Astrocyte (in vitro differentiated cells and primary cell): Measurements from ENCODE around the gene TMED10. TPM values are rescaled to one million over a fixed set of nuclear protein-coding genes. Genes with fewer than 3 reads are reported as not detected.

Experiments used
- DNase-seq: peaks from one replicate; pipeline ENCODE4 v3.0.0-alpha.2; 2010; ENCODE audit warnings: low read depth
- FAIRE-seq: peaks from 2 replicates; lab custom pipeline; 2011; peaks lifted over from hg19 to GRCh38; lab: Jason Lieb, UNC
- H2AFZ ChIP-seq: 2 replicates; pipeline ENCODE4 v1.6.0; 2012; ENCODE audit warnings: low read depth, low read length, inconsistent platforms
- H3K27ac ChIP-seq: 2 replicates; pipeline ENCODE4 v1.5.1; 2011; ENCODE audit warnings: low read depth, low read length, inconsistent platforms
- H3K27me3 ChIP-seq: 2 replicates; pipeline ENCODE4 v1.6.0; 2011; ENCODE audit warnings: low read length, inconsistent platforms; ENCODE audit not compliant: insufficient read depth
- H3K36me3 ChIP-seq: 2 replicates; pipeline ENCODE4 v1.5.1; 2011; ENCODE audit warnings: low read length, inconsistent platforms; ENCODE audit not compliant: insufficient read depth
- H3K4me1 ChIP-seq: 2 replicates; pipeline ENCODE4 v1.5.1; 2011; ENCODE audit warnings: low read length, inconsistent platforms; ENCODE audit not compliant: insufficient read depth
- H3K4me2 ChIP-seq: 2 replicates; pipeline ENCODE4 v1.6.0; 2012; ENCODE audit warnings: low read length, inconsistent platforms
- H3K4me3 ChIP-seq: 2 replicates; pipeline ENCODE4 v1.5.1; 2011; ENCODE audit warnings: low read depth, mild to moderate bottlenecking, low read length, inconsistent platforms; ENCODE audit not compliant: insufficient read depth
- H3K79me2 ChIP-seq: 2 replicates; pipeline ENCODE4 v1.6.0; 2012; ENCODE audit warnings: mild to moderate bottlenecking, low read length, inconsistent platforms; ENCODE audit not compliant: insufficient read depth
- H3K9ac ChIP-seq: 2 replicates; pipeline ENCODE4 v1.6.0; 2012; ENCODE audit warnings: mild to moderate bottlenecking, low read length, inconsistent platforms
- H3K9me3 ChIP-seq: 2 replicates; pipeline ENCODE4 v1.5.1; 2012; ENCODE audit warnings: low read depth, mild to moderate bottlenecking, low read length, inconsistent platforms; ENCODE audit not compliant: insufficient read depth
- H4K20me1 ChIP-seq: 2 replicates; pipeline ENCODE4 v1.6.0; 2012; ENCODE audit warnings: low read length, inconsistent platforms; ENCODE audit not compliant: insufficient read depth
- H3K27ac Mint-ChIP-seq: one replicate; pipeline ENCODE4 v1.8.0; 2021; ENCODE audit warnings: mild to moderate bottlenecking, mixed read lengths; ENCODE audit not compliant: unreplicated experiment
- H3K27me3 Mint-ChIP-seq: one replicate; pipeline ENCODE4 v1.8.0; 2021; ENCODE audit warnings: low read depth, mixed read lengths; ENCODE audit not compliant: unreplicated experiment
- H3K36me3 Mint-ChIP-seq: one replicate; pipeline ENCODE4 v1.8.0; 2021; ENCODE audit warnings: low read depth, mixed read lengths; ENCODE audit not compliant: unreplicated experiment
- H3K4me1 Mint-ChIP-seq: one replicate; pipeline ENCODE4 v1.8.0; 2021; ENCODE audit warnings: low read depth, mixed read lengths; ENCODE audit not compliant: unreplicated experiment
- H3K4me3 Mint-ChIP-seq: one replicate; pipeline ENCODE4 v1.8.0; 2021; ENCODE audit warnings: mild to moderate bottlenecking, moderate library complexity, mixed read lengths; ENCODE audit not compliant: unreplicated experiment
- H3K9me3 Mint-ChIP-seq: one replicate; pipeline ENCODE4 v1.8.0; 2021; ENCODE audit warnings: mild to moderate bottlenecking, mixed read lengths; ENCODE audit not compliant: unreplicated experiment
- CTCF ChIP-seq: IDR thresholded peaks from 2 replicates; pipeline ENCODE4 v1.5.1; 2011; ENCODE audit warnings: low read depth, mild to moderate bottlenecking, inconsistent platforms, low read length, moderate library complexity; ENCODE audit not compliant: insufficient read depth
- EZH2 ChIP-seq: IDR thresholded peaks from 2 replicates; pipeline ENCODE4 v1.6.1; 2012; ENCODE audit warnings: mild to moderate bottlenecking, low read length, inconsistent platforms; ENCODE audit not compliant: insufficient read depth
- total RNA-seq: library from RNA; stranded (reverse); gene quantifications from 2 replicates; pipeline ENCODE4 v1.2.1, GENCODE V29; 2021

Gene TMED10
- total RNA-seq, 1 donor from 2014 or later = 331 TPM

- peaks cover 99% of the 10 kb centered on the region for H3K79me2 ChIP-seq
- H3K4me1 Mint-ChIP-seq = peaks cover 25% of the 10 kb centered on the region
- H3K27ac ChIP-seq = no peak overlapping the region
- TF ChIP-seq EZH2 (no peak), CTCF (no peak)
- no peak overlapping the region for H3K4me3 Mint-ChIP-seq
- peaks cover 5% of the 10 kb centered on the region for H3K4me1 ChIP-seq
- peak overlapping the region; percentile 47 for H3K4me2 ChIP-seq
- peaks cover 2% of the 10 kb centered on the region for H3K36me3 Mint-ChIP-seq
- no peak overlapping the region for H3K4me3 ChIP-seq
- no peak overlapping the region for H3K9ac ChIP-seq
- H3K9me3 ChIP-seq = no peaks in the 10 kb centered on the region
- DNase-seq (peak; percentile 41), FAIRE-seq (no peak)
- H3K36me3 ChIP-seq = no peaks in the 10 kb centered on the region
- no peaks in the 10 kb centered on the region for H3K27me3 Mint-ChIP-seq
- H3K27ac Mint-ChIP-seq = peak overlapping the region; percentile 87
- no peaks in the 10 kb centered on the region for H3K27me3 ChIP-seq
- H3K9me3 Mint-ChIP-seq = peaks cover 1% of the 10 kb centered on the region
- no peak overlapping the region for H2AFZ ChIP-seq
- H4K20me1 ChIP-seq = peaks cover 95% of the 10 kb centered on the region
These were observed 10.6 kb downstream of the TMED10 start for GRCh38 chr14:75165586-75166391.

GRCh38 chr14:75164809-75165208 is 11.6 kb downstream of the TMED10 start:
- peaks cover 20% of the 10 kb centered on the region for H3K4me1 Mint-ChIP-seq
- H3K36me3 Mint-ChIP-seq = peaks cover 2% of the 10 kb centered on the region
- no peaks in the 10 kb centered on the region for H3K27me3 Mint-ChIP-seq
- Histone ChIP-seq H2AFZ (no peak overlapping the region), H3K9me3 (no peaks in the 10 kb centered on the region), H3K79me2 (peaks cover 99% of the 10 kb centered on the region), H3K4me1 (peaks cover 5% of the 10 kb centered on the region), H3K4me2 (no peak overlapping the region), H3K27ac (no peak overlapping the region), H3K4me3 (no peak overlapping the region), H3K36me3 (no peaks in the 10 kb centered on the region), H3K9ac (no peak overlapping the region), H3K27me3 (no peaks in the 10 kb centered on the region), H4K20me1 (peaks cover 95% of the 10 kb centered on the region)
- no peak overlapping the region for H3K4me3 Mint-ChIP-seq
- peaks cover 1% of the 10 kb centered on the region for H3K9me3 Mint-ChIP-seq
- H3K27ac Mint-ChIP-seq = no peak overlapping the region
- FAIRE-seq (no peak), DNase-seq (no peak)
- TF ChIP-seq CTCF = no peak
- no peak for TF ChIP-seq EZH2

- Mint-ChIP-seq H3K27ac (no peak overlapping the region), H3K27me3 (no peaks in the 10 kb centered on the region), H3K9me3 (peaks cover 1% of the 10 kb centered on the region), H3K4me3 (no peak overlapping the region), H3K36me3 (peaks cover 4% of the 10 kb centered on the region), H3K4me1 (peaks cover 22% of the 10 kb centered on the region)
- Histone ChIP-seq H3K4me3 (no peak overlapping the region), H3K4me1 (peaks cover under 1% of the 10 kb centered on the region), H3K9ac (no peak overlapping the region), H2AFZ (no peak overlapping the region), H3K27me3 (no peaks in the 10 kb centered on the region), H3K4me2 (no peak overlapping the region), H4K20me1 (peaks cover 95% of the 10 kb centered on the region), H3K36me3 (no peaks in the 10 kb centered on the region), H3K27ac (no peak overlapping the region), H3K9me3 (no peaks in the 10 kb centered on the region), H3K79me2 (peaks cover 99% of the 10 kb centered on the region)
- no peak for DNase-seq
- no peak for TF ChIP-seq CTCF
- TF ChIP-seq EZH2 = no peak
- FAIRE-seq = no peak
These were observed 12.7 kb downstream of the TMED10 start for GRCh38 chr14:75163677-75164076.
